ENCODE data around the gene WBP1.
"Not testable (repeated sequence)": the region's sequence is repeated elsewhere in the genome, so short reads cannot be mapped to it uniquely, and the experiment has no call there.

WBP1 gene

GRCh38 chr2:74458132-74458937 lies at the start of gene WBP1:
WBP1 (plus strand) TSS chr2:74458438; CDS start chr2:74458603, 165 bp downstream.
- DNase-seq: peak; percentile 97

- DNase-seq: no peak
Measured at GRCh38 chr2:74413001-74413698, 45.1 kb upstream of the WBP1 start.

GRCh38 chr2:74414441-74414840 lies 43.8 kb upstream of the WBP1 start:
- DNase-seq: no peak

GRCh38 chr2:74414881-74415761 lies 43.1 kb upstream of the WBP1 start:
- no peak for DNase-seq

DNA sequence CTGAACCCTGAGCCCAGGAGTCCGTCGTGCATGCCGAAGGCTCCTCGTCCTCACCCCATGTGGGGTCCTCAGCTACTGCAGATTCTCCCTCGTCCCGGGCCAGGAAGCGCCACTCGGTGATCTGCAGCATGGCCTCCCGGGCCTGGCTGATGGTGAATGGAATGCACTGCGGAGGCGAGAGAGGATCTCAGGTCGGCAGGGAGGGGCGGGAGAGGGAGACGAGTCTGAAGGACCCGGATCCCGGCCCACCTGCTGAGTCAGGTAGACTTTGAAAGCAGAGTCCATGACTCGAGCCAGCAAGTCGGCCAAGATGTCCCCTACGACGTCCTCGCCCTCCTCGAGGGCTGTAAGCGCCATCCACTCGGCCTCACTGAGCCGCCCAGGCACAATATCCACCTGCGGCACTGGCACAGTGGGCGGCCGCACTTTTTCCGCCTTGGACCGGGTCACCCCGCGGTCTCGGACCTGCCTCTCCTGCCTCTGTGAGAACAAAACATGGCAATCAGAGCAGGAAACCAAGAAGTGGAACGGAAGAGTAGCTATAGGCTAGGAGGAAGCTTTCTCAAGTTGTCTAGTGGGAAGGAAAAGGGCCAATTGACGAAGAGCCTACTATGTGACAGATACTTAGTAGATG lies 42.4 kb upstream of the WBP1 start:
- DNase-seq: no peak

DNA sequence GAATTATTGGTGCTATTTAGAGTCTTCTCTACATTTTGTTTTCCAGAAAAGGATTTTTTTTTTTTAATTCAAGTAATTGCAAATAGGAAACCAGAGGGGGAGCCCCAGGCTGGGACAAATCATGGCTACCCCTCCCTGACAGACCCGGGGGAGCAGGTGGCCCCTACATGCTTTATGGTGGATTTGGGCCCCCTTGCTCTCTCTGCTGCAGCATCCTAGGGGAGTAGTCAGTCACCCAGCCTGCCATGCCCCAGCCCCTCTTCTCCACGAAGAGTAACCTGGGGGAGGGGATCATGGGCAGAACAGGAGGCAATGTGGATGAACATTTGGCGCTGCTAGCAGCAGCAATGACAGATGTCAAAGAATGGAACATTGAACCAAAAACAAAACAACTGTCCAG lies 41.5 kb upstream of the WBP1 start:
- no peak for DNase-seq

- no peak for DNase-seq
Measured at GRCh38 chr2:74417197-74417596, 41.0 kb upstream of the WBP1 start.

DNA sequence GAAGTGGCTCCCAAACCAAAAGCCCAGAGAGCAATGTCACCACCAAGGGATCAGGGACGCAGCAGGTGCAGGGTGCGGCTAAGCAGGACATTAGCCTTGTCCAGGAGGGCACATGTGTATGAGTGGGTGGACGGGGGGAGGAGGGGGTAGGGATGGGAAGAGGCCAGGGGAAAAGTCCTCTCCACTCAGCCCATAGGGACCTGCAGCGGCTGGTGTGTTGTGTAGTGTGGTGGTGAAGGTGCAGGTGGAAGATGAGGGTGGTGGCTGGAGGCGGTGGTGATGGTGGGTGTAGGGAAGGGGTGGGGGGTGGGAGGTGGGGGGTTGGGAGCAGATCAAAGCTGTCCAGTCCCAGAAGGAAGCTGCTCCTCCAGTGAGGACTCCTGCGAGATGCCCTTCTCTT lies 40.5 kb upstream of the WBP1 start:
- no peak for DNase-seq

DNA sequence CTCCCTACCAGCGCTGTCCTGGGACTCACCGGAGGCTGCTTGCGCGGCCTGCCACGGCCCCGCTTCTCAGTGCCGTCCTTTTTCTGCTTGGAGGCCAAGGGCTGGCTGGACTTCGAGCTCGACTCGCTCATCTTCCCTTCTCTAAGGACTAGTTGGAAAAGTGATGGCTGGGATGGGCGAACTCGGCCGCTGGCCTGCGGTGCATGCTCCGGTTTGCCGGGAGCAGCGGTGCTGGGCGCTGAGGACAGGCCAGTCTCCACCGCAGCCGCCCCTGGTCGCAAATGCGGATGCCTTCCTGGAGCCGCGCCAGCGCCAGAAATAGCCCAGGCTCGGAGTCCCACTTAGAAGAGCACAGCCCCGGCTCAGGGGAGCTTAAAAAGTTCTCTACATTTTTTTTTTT lies 39.9 kb upstream of the WBP1 start:
- DNase-seq: no peak

DNA sequence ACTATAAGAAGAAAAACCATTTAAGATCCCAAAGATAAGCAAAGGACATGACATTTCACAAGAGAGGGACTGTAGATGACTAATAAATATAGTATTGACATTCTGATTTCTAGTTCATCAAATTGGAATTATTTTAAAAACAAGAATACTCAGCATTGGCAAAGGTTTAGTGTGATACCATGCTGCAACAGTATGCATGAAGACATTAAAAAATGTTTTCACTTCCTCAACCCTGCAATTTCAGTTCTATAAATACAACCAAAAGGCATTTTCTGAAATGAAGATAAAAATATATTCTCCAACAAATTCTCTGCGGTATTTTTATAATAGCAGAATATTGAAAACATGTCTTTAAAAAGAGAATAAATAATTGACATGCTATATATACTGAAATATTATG lies 38.9 kb upstream of the WBP1 start:
- no peak for DNase-seq

DNA sequence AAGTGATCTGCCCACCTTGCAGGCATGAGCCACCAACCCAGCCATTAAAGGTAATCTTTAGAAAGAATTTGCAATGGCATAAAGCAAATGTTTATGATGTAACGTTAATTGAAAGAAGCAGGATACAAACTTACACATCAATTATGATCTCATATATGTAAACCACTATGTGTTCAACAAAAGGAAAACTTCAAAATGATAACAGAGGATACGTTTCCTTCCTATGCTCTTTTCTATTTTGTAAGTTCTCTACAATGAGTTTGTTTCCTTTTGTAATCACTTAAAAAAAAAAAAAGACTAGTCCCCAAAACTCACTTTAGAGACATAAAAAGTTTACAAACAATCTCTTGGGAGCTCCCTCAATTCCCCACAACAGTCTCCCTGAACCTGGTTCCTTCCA lies 38.2 kb upstream of the WBP1 start:
- no peak for DNase-seq

DNA sequence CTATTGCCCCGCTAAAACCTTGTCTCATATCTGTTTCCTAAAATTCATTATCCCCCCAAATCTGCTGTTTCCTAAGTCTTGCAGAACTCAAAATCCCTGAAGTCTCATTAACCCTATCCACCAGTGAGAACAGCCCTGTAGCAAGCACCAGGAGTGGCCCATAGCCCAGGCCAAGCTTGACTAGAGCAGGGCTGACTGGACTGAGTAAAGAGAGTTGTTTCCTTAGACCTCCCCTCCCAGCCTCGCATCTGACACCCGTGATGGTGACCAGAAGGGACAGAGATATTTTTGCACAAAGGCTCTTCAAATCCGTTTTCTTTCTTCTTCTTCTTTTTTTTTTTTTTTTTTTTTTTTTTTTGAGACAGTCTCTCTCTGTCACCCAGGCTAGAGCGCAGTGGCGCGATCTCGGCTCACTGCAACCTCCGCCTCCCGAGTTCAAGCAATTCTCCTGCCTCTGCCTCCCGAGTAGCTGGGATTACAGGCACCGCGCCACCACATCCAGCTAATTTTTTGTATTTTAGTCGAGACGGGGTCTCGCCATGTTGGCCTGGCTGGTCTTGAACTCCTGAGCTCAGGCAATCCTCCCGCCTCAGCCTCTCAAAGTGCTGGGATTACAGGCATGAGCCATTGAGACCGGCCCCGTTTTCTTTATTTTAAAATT lies 37.7 kb upstream of the WBP1 start:
- DNase-seq: not testable (repeated sequence)

DNA sequence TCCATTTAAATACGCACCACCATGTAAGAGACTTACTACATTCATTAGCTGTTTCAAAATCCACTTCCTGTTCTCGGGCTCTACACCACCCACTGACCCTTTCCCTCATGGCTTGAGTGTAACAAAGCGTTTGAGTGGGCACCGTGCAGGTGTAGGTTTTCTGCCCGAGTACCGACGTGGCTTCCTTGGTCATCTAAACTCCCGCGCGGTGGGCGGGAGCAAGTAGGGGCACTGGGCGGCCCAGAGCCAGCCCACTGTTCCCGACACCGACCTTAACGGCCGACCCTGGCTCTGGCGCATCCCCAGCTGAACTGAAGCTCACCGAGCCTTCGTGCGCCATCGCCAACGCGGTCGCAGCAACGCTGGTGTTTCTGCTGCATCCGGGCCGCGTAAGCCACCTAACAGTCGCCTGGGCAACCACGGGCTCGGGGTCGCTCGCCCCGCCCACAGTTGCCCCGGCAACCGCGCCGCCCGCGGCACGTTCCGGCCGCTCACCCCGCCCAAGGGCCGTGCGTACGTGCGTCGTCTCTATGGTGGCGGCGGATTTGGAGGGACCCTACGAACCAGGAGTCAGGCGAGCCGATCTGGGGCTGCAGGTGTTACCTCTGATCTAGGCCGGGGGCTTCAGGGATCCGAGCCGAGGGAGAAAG lies 36.9 kb upstream of the WBP1 start, which contains the start of the genes C2orf81 and WDR54:
TSS of gene C2orf81 (minus strand) at position 399 of the 650 bp plus-strand sequence. CDS start at position 340, 59 bp downstream.
TSS of gene WDR54 (plus strand) at position 510 of the 650 bp plus-strand sequence. CDS start 424 bp downstream, outside the sequence.
- peak; percentile 79 for DNase-seq

- DNase-seq: no peak
Measured at GRCh38 chr2:74423231-74424095, 34.8 kb upstream of the WBP1 start.

DNA sequence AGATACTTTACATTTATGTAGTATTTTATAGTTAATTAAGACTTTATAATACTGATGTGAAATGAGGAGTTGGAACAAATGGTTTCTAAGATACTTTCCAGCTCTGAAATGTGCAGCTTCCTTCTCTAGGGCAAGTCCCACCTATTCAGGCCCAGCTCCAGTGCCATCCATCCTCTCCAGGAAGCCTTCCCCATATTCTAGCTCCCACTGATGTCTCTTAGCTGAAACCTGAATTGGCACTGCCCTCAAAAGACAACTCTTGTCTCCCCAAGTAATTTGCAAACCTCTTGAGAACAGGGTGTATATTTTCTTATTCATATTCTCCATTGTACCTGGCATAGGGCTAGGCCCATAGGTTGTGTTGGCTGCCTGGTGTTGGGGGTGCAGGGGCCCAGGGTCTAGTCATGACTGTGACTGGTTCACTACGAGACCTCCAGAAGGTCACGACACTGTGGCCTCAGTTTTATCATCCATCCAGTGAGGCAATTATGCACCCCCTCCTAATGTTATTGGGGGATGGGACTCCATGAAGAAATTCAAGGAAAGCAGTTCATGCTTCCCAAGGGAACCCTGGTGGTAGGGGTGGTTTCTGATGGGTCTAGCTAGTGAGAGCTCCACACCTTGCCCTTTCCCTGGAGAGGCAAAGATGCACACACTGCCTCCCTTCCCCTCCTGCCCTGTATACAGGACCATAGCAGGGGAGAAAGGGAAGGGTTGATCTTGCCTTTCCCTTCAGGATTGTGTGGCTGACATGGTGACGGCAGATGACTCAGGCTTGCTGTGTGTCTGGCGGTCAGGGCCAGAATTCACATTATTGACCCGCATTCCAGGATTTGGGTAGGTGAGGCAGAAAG lies 33.9 kb upstream of the WBP1 start:
- DNase-seq: no peak

DNA sequence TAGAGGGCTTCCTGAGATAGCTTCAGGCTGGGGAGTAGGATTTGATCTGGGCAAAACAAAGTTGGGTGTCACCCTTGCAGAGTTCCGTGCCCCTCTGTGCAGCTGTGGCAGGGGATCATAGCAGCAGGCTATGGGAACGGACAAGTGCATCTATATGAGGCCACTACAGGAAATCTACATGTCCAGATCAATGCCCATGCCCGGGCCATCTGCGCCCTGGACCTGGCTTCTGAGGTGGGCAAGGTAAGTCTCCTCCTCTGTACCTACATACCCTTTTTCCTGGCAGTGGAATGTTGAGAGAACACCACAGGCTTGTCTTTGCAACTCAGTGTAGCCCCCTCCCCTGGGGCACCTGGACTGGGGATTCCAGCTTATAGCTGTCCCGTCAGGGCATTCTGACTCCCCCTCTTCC lies 33.2 kb upstream of the WBP1 start:
- DNase-seq: no peak

DNA sequence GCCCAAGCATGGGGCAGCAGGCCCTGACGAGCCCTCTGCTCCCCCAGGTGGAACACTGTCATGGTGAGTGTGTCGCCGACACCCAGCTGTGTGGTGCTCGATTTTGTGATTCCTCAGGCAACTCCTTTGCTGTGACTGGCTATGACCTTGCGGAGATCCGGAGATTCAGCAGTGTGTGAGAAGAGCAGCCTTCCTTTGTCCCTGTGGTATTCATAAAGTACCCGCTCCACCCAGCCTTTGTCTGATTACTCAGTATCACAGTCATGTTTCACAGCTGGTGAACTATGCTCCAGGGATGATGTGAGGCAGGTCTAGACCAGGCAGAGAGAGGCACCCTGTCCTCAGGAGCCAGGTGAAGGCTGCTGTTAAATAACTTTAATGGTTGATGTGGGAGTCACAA lies 32.7 kb upstream of the WBP1 start:
- no peak for DNase-seq

GRCh38 chr2:74426181-74426758 lies 32.0 kb upstream of the WBP1 start:
- no peak for DNase-seq

DNA sequence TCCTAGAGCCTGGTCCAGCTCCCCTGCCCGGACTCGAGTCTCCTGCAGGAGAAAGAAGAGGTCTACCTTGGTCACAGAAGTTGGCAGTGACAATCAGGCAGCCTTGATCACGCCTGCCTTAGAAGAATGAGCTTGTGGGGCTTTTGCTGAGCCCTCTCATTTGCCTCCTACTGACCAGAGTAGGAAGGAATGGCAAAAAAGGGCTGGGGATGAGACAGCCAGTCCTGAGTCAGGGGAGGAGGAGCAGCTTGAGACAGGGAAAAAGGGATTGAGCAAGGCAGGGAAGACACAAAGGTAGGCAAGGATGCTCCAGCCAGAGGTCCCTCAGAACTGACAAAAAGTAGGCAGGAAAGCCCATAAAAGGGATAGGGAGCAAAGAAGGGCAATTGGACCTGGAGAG lies 30.7 kb upstream of the WBP1 start:
- DNase-seq: no peak

Data from NCI-H748 treated with DMSO at 0.1 percent for 48 hours (cell line).